Neural cell (in vitro differentiated cells): ENCODE data around the gene ALPI.

ENCODE experiments used
- CTCF ChIP-seq: fragments of 450-650 bp; IDR thresholded peaks from 2 replicates; pipeline ENCODE4 v1.5.1; 2014; ENCODE audit warnings: antibody characterized with exemption, mild to moderate bottlenecking, moderate library complexity; ENCODE audit not compliant: poor library complexity, severe bottlenecking
- EZH2 ChIP-seq: fragments of 200-600, 300-800 bp; shearing (Covaris generic), sonication (generic); IDR thresholded peaks from 2 replicates; pipeline ENCODE4 v1.6.1; 2014; ENCODE audit warnings: antibody characterized with exemption, low read length, borderline replicate concordance, mild to moderate bottlenecking; ENCODE audit not compliant: insufficient read depth, poor library complexity, severe bottlenecking
- REST ChIP-seq: IDR thresholded peaks from 2 replicates; pipeline ENCODE4 v1.6.1; 2012; ENCODE audit warnings: borderline replicate concordance

GRCh38 chr2:232406556-232407310, 49.2 kb upstream of the ALPI start, which contains the start of gene ALPG:
- no peak for TF ChIP-seq CTCF
- TF ChIP-seq EZH2 = no peak
- no peak for TF ChIP-seq REST
